KMS-11 (cell line): ENCODE measurements around the gene ANKRD33B.

Experiments
- H2AFZ ChIP-seq: fragments of 200-600 bp; sonication (generic); 2 replicates; pipeline ENCODE4 v1.6.1; 2016; ENCODE audit warnings: antibody characterized with exemption, mixed run types, low read depth
- H3K27ac ChIP-seq: fragments of 200-600 bp; sonication (generic); 2 replicates; pipeline ENCODE4 v1.6.1; 2016; ENCODE audit warnings: mild to moderate bottlenecking, mixed run types
- H3K27me3 ChIP-seq: fragments of 200-600 bp; sonication (generic); 2 replicates; pipeline ENCODE4 v1.6.1; 2017; ENCODE audit warnings: mild to moderate bottlenecking, low read depth, mixed run types, moderate library complexity; ENCODE audit not compliant: insufficient read depth
- H3K36me3 ChIP-seq: fragments of 200-600 bp; sonication (generic); 2 replicates; pipeline ENCODE4 v1.6.1; 2017; ENCODE audit warnings: mild to moderate bottlenecking, mixed run types; ENCODE audit not compliant: insufficient read depth
- H3K4me1 ChIP-seq: fragments of 200-600 bp; sonication (generic); 2 replicates; pipeline ENCODE4 v1.6.1; 2016; ENCODE audit warnings: mild to moderate bottlenecking, low read depth, mixed run types; ENCODE audit not compliant: poor library complexity, severe bottlenecking
- H3K4me2 ChIP-seq: fragments of 200-600 bp; sonication (generic); 2 replicates; pipeline ENCODE4 v1.7.0; 2016; ENCODE audit warnings: mild to moderate bottlenecking, mixed run types
- H3K4me3 ChIP-seq: fragments of 200-600 bp; sonication (generic); IDR thresholded peaks from 2 replicates; pipeline ENCODE4 v1.6.1; 2017; ENCODE audit warnings: low read depth, low read length, mixed read lengths; ENCODE audit not compliant: insufficient read depth
- H3K79me2 ChIP-seq: fragments of 200-600 bp; sonication (generic); 2 replicates; pipeline ENCODE4 v1.6.1; 2016; ENCODE audit warnings: low read depth, mixed run types; ENCODE audit not compliant: insufficient read depth
- H3K9ac ChIP-seq: fragments of 200-600 bp; sonication (generic); 2 replicates; pipeline ENCODE4 v1.6.1; 2016; ENCODE audit warnings: mild to moderate bottlenecking, mixed run types
- H4K20me1 ChIP-seq: fragments of 200-600 bp; sonication (generic); 2 replicates; pipeline ENCODE4 v1.6.1; 2016; ENCODE audit warnings: mild to moderate bottlenecking, mixed run types; ENCODE audit not compliant: insufficient read depth
- CTCF ChIP-seq: fragments of 200-600 bp; sonication (generic); conservative IDR thresholded peaks from 2 replicates; pipeline ENCODE4 v1.6.1; 2017; ENCODE audit warnings: low read depth, mild to moderate bottlenecking, antibody characterized with exemption, low read length, moderate library complexity, mixed read lengths

Gene ANKRD33B

GRCh38 chr5:10678244-10678643, 114.4 kb downstream of the ANKRD33B start:
- no peak overlapping the region for H3K27ac ChIP-seq
- H2AFZ ChIP-seq, result no peak overlapping the region
- no peak overlapping the region for H3K9ac ChIP-seq
- no peak overlapping the region for H3K4me2 ChIP-seq
- H3K27me3 ChIP-seq, result no peaks in the 10 kb centered on the region
- no peaks in the 10 kb centered on the region for H3K79me2 ChIP-seq
- no peaks in the 10 kb centered on the region for H3K36me3 ChIP-seq
- no peak for TF ChIP-seq CTCF
- no peaks in the 10 kb centered on the region for H4K20me1 ChIP-seq
- no peak overlapping the region for H3K4me3 ChIP-seq
- no peaks in the 10 kb centered on the region for H3K4me1 ChIP-seq

- no peak overlapping the region for H2AFZ ChIP-seq
- no peaks in the 10 kb centered on the region for H3K36me3 ChIP-seq
- H3K4me3 ChIP-seq, result no peak overlapping the region
- H3K4me1 ChIP-seq, result no peaks in the 10 kb centered on the region
- no peak for TF ChIP-seq CTCF
- H4K20me1 ChIP-seq, result no peaks in the 10 kb centered on the region
- no peak overlapping the region for H3K9ac ChIP-seq
- H3K27ac ChIP-seq, result no peak overlapping the region
- H3K79me2 ChIP-seq, result no peaks in the 10 kb centered on the region
- no peak overlapping the region for H3K4me2 ChIP-seq
- no peaks in the 10 kb centered on the region for H3K27me3 ChIP-seq
Measured at GRCh38 chr5:10679336-10679988, 115.6 kb downstream of the ANKRD33B start.

GRCh38 chr5:10680876-10681481, 117.1 kb downstream of the ANKRD33B start:
- Histone ChIP-seq H3K4me3 (no peak overlapping the region), H3K36me3 (no peaks in the 10 kb centered on the region), H4K20me1 (no peaks in the 10 kb centered on the region), H3K27ac (no peak overlapping the region), H3K9ac (no peak overlapping the region), H3K27me3 (no peaks in the 10 kb centered on the region), H3K79me2 (no peaks in the 10 kb centered on the region), H3K4me2 (no peak overlapping the region), H3K4me1 (no peaks in the 10 kb centered on the region), H2AFZ (no peak overlapping the region)
- no peak for TF ChIP-seq CTCF

- H3K27me3 ChIP-seq, result no peaks in the 10 kb centered on the region
- no peaks in the 10 kb centered on the region for H3K79me2 ChIP-seq
- TF ChIP-seq CTCF, result no peak
- H3K36me3 ChIP-seq, result no peaks in the 10 kb centered on the region
- H2AFZ ChIP-seq, result no peak overlapping the region
- H4K20me1 ChIP-seq, result no peaks in the 10 kb centered on the region
- no peak overlapping the region for H3K27ac ChIP-seq
- no peaks in the 10 kb centered on the region for H3K4me1 ChIP-seq
- no peak overlapping the region for H3K4me2 ChIP-seq
- H3K9ac ChIP-seq, result no peak overlapping the region
- H3K4me3 ChIP-seq, result no peak overlapping the region
Measured at GRCh38 chr5:10681731-10682679, 118.1 kb downstream of the ANKRD33B start.
